ENCODE results near the gene ECSCR. TPM values are rescaled to one million over a fixed set of nuclear protein-coding genes. Genes with fewer than 3 reads are reported as not detected.

The ECSCR gene
- total and polyA plus RNA-seq, 2 donors = 8.7 to 12.2 TPM

DNA sequence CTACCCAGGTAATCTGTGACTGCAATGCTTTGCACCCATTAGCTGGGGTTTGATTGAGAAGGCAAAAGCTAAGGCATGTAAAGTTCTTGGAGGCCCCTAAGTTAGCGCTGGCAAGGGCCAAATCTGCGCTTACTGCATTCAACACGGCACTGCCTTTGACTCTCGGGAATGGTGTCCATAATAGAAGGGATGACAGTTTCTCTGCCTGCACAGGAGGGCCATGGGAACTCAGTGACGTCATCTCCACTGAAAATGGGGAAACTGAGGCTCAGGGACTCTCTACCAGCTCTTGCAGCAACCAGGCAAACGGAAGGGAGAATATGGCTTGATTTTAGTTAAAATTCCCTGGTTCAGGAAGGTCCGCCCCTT, 59.1 kb downstream of the ECSCR start:
- WGBS = 27% methylated on average over 7 of the region's 7 CpGs
- Histone ChIP-seq H3K27ac (ENCODE audit: low read depth in 1 of 2, low read length in 1 of 2) (peak overlapping the region; percentile 98 to 99), H3K36me3 (ENCODE audit: control insufficient read depth in 2 of 2, insufficient read depth in 2 of 2, low read length in 1 of 2) (no peaks in the 10 kb centered on the region), H3K4me1 (ENCODE audit: control insufficient read depth in 2 of 2, insufficient read depth in 2 of 2, low read length in 2 of 2) (peaks cover 13 to 19% of the 10 kb centered on the region in 2 donors), H3K27me3 (ENCODE audit: control insufficient read depth in 2 of 2, insufficient read depth in 1 of 2, low read length in 1 of 2) (no peaks in the 10 kb centered on the region), H3K4me3 (ENCODE audit: low read length in 2 of 2) (peak overlapping the region; percentile 67 to 69), H3K9me3 (ENCODE audit: control insufficient read depth in 2 of 2, insufficient read depth in 1 of 2, low read length in 1 of 2) (peaks cover 0 to 4% of the 10 kb centered on the region in 2 donors)
- no peak for DNase-seq (ENCODE audit: low read depth in 6 of 9, low spot score in 9 of 9)

DNA sequence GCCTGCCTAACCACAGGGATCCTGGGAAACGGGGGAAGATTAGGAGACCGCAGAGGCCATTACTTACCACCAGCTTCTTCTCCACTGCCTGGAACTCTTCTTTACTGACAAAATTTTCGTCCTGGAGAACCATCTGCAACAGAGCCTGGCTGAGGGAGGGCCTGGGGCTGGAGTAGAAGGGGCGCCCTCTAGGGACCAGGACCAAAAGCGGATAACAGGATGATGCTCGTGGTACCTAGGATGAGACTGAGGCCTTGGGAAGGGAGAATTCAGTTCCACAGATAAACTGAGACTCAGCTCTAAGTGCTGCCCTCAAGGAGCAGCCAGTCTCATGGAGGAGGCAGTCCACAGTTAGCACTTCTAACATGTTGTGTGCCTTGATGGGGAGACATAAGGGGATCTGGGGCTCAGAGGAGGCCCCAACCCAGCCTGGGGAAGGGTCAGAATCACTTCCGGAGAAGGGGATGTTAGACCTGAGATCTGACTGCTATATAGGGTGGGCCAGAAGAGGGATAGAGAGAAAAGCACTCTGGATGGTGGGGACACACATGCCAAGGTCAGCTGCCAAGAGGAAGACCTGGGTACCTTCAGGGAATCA, 59.9 kb downstream of the ECSCR start:
- peak in 1 of 9 donors; percentile 62 for DNase-seq (ENCODE audit: low read depth in 6 of 9, low spot score in 9 of 9)
- Histone ChIP-seq H3K36me3 (ENCODE audit: control insufficient read depth in 2 of 2, insufficient read depth in 2 of 2, low read length in 1 of 2) (no peaks in the 10 kb centered on the region), H3K9me3 (ENCODE audit: control insufficient read depth in 2 of 2, insufficient read depth in 1 of 2, low read length in 1 of 2) (peaks cover 0 to 4% of the 10 kb centered on the region in 2 donors), H3K4me3 (ENCODE audit: low read length in 2 of 2) (no peak overlapping the region), H3K27ac (ENCODE audit: low read depth in 1 of 2, low read length in 1 of 2) (peak overlapping the region in 1 of 2 donors; percentile 98), H3K27me3 (ENCODE audit: control insufficient read depth in 2 of 2, insufficient read depth in 1 of 2, low read length in 1 of 2) (no peaks in the 10 kb centered on the region), H3K4me1 (ENCODE audit: control insufficient read depth in 2 of 2, insufficient read depth in 2 of 2, low read length in 2 of 2) (peaks cover 13 to 19% of the 10 kb centered on the region in 2 donors)
- WGBS = 72% methylated on average over 7 of the region's 7 CpGs

DNA sequence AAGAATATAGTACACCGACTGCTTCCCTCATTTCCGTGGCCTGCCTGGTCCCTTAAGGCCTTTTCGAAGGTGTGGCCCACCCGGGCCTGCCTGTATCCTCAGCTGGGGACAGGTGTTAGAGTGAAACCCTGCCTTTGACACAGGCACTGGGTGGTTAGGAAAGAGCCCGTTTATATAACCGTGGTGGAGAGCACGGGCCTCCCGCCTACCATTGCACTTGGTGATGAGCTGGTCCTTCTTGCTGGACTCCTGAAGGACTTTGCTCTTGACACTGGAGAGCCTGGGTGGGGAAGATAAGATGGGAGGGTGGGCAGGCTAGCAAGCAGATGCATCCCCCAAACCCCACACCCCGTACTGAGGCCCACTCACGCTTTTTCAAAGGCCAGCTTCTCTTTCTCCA, 61.0 kb downstream of the ECSCR start:
- Histone ChIP-seq H3K4me1 (ENCODE audit: control insufficient read depth in 2 of 2, insufficient read depth in 2 of 2, low read length in 2 of 2) (peaks cover 13 to 23% of the 10 kb centered on the region in 2 donors), H3K27ac (ENCODE audit: low read depth in 1 of 2, low read length in 1 of 2) (no peak overlapping the region), H3K36me3 (ENCODE audit: control insufficient read depth in 2 of 2, insufficient read depth in 2 of 2, low read length in 1 of 2) (peaks cover 0 to 2% of the 10 kb centered on the region in 2 donors), H3K4me3 (ENCODE audit: low read length in 2 of 2) (no peak overlapping the region), H3K9me3 (ENCODE audit: control insufficient read depth in 2 of 2, insufficient read depth in 1 of 2, low read length in 1 of 2) (peaks cover 0 to 4% of the 10 kb centered on the region in 2 donors), H3K27me3 (ENCODE audit: control insufficient read depth in 2 of 2, insufficient read depth in 1 of 2, low read length in 1 of 2) (no peaks in the 10 kb centered on the region)
- no peak for DNase-seq (ENCODE audit: low read depth in 6 of 9, low spot score in 9 of 9)
- WGBS = 96% methylated on average over 10 of the region's 10 CpGs

DNA sequence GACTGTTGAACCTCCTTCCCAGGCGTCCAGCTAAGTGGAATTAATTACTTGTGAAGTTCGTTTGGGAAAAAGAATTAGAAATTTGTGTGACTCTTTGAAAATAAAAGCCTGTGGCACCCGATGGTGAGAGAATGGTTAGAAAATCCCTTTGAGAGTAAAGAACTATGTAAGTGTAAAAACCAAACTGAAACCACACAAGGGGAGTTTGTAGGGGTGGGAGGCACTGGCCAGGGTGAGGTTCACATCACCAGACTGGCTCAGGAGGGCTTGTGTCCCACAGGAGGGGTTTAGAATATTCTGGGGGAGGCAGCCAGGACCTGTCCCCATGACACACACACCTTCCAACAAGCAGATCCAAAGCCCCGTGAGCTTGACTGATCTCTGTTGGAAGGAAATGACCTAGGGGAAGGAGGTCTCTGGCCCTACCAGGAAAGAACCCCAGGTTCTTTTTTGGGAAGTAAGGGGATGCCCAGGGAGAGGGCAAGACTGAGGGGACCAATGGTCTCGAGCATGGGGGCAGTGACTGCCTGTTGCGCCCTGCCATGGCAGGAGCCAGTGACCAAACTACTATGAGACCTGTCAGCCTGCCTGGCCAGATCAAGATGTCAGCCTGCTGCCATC, 62.9 kb downstream of the ECSCR start:
- Histone ChIP-seq H3K4me1 (ENCODE audit: control insufficient read depth in 2 of 2, insufficient read depth in 2 of 2, low read length in 2 of 2) (peaks cover 16 to 39% of the 10 kb centered on the region in 2 donors), H3K36me3 (ENCODE audit: control insufficient read depth in 2 of 2, insufficient read depth in 2 of 2, low read length in 1 of 2) (peaks cover 0 to 7% of the 10 kb centered on the region in 2 donors), H3K27me3 (ENCODE audit: control insufficient read depth in 2 of 2, insufficient read depth in 1 of 2, low read length in 1 of 2) (peaks cover 0 to 11% of the 10 kb centered on the region in 2 donors), H3K4me3 (ENCODE audit: low read length in 2 of 2) (no peak overlapping the region), H3K27ac (ENCODE audit: low read depth in 1 of 2, low read length in 1 of 2) (no peak overlapping the region), H3K9me3 (ENCODE audit: control insufficient read depth in 2 of 2, insufficient read depth in 1 of 2, low read length in 1 of 2) (peaks cover 0 to 7% of the 10 kb centered on the region in 2 donors)
- DNase-seq (ENCODE audit: low read depth in 6 of 9, low spot score in 9 of 9) = no peak
- 95% methylated on average over 6 of the region's 6 CpGs for WGBS

Other genes starting within 250 kb of the ECSCR start
- gene MATR3, start 169.0 kb downstream of the ECSCR start, total RNA-seq = 378 TPM
- 253 TPM for gene MATR3, start 169.0 kb downstream of the ECSCR start, polyA plus RNA-seq
- 108 TPM for gene PAIP2, start 120.9 kb downstream of the ECSCR start, total RNA-seq
- 155 TPM for gene PAIP2, start 120.9 kb downstream of the ECSCR start, polyA plus RNA-seq
- gene SLC23A1, start 79.4 kb downstream of the ECSCR start, total RNA-seq = 1.1 TPM
- gene SLC23A1, start 79.4 kb downstream of the ECSCR start, polyA plus RNA-seq = 5.4 TPM
- gene MZB1, start 72.8 kb downstream of the ECSCR start, total RNA-seq = 400 TPM
- 380 TPM for gene MZB1, start 72.8 kb downstream of the ECSCR start, polyA plus RNA-seq
- 0.76 TPM for gene PROB1, start 67.6 kb downstream of the ECSCR start, total RNA-seq
- gene PROB1, start 67.6 kb downstream of the ECSCR start, polyA plus RNA-seq = 1.0 TPM
- gene SPATA24, start 58.7 kb downstream of the ECSCR start, total RNA-seq = 5.8 TPM
- 6.6 TPM for gene SPATA24, start 58.7 kb downstream of the ECSCR start, polyA plus RNA-seq
- 4.3 TPM for gene DNAJC18, start 23.2 kb downstream of the ECSCR start, total RNA-seq
- 4.3 TPM for gene DNAJC18, start 23.2 kb downstream of the ECSCR start, polyA plus RNA-seq
- 0.28 TPM for gene SMIM33, start 8.3 kb upstream of the ECSCR start, total RNA-seq
- 0.05 TPM for gene SMIM33, start 8.3 kb upstream of the ECSCR start, polyA plus RNA-seq
- 21.3 TPM for gene STING1, start 20.0 kb upstream of the ECSCR start, total RNA-seq
- 58.3 TPM for gene STING1, start 20.0 kb upstream of the ECSCR start, polyA plus RNA-seq
- gene UBE2D2, start 98.6 kb upstream of the ECSCR start, total RNA-seq = 147 TPM
- 150 TPM for gene UBE2D2, start 98.6 kb upstream of the ECSCR start, polyA plus RNA-seq
- gene CXXC5, start 185.6 kb upstream of the ECSCR start, total RNA-seq = 73.2 TPM
- 47.9 TPM for gene CXXC5, start 185.6 kb upstream of the ECSCR start, polyA plus RNA-seq

Data from thymus (tissue), 11 donors.